PC-3 (cell line): Measurements from ENCODE around the gene IL1RAP.

Experiments used
- EZH2 ChIP-seq: fragments of 300-600 bp; sonication (generic); IDR thresholded peaks from one replicate; pipeline ENCODE4 v1.6.1; 2017; ENCODE audit warnings: antibody characterized with exemption, mild to moderate bottlenecking, low read length; ENCODE audit not compliant: unreplicated experiment
- EZH2phosphoT487 ChIP-seq: fragments of 300-600 bp; sonication (generic); IDR thresholded peaks from 2 replicates; pipeline ENCODE4 v1.6.1; 2018; ENCODE audit warnings: mild to moderate bottlenecking, antibody characterized with exemption, low read length, borderline replicate concordance
- TF ChIP-seq, protein P1 (sequence below): fragments of 300-600 bp; sonication (generic); conservative IDR thresholded peaks from 2 replicates; pipeline ENCODE4 v1.5.1; 2017; ENCODE audit warnings: antibody characterized with exemption, low read depth, mild to moderate bottlenecking, low read length

DNA sequence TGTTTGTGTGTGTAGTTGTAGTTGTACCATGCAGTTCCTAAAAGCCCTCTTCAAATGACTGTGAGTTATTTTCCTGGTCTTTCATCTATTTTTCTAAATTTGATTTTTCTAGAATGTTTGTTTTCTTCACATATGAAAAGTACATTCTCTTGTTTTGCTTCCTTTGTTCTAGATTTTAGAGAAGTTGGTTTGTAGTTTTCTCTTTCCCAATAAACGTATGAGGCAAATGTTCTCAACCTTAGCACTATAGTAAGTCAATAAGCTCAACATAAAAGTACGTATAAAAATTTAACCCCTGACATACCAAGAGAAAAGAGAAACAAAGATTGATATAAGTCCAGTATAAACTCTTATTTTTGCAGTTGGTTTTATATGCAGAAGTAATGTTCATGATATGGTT is 74.7 kb downstream of the IL1RAP start:
- TF ChIP-seq, protein P1, sequence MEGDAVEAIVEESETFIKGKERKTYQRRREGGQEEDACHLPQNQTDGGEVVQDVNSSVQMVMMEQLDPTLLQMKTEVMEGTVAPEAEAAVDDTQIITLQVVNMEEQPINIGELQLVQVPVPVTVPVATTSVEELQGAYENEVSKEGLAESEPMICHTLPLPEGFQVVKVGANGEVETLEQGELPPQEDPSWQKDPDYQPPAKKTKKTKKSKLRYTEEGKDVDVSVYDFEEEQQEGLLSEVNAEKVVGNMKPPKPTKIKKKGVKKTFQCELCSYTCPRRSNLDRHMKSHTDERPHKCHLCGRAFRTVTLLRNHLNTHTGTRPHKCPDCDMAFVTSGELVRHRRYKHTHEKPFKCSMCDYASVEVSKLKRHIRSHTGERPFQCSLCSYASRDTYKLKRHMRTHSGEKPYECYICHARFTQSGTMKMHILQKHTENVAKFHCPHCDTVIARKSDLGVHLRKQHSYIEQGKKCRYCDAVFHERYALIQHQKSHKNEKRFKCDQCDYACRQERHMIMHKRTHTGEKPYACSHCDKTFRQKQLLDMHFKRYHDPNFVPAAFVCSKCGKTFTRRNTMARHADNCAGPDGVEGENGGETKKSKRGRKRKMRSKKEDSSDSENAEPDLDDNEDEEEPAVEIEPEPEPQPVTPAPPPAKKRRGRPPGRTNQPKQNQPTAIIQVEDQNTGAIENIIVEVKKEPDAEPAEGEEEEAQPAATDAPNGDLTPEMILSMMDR: no peak
- TF ChIP-seq EZH2: no peak
- no peak for TF ChIP-seq EZH2phosphoT487
